HG03457 (cell line): ENCODE data around the gene AFF1.
"Not testable (repeated sequence)": the region's sequence is repeated elsewhere in the genome, so short reads cannot be mapped to it uniquely, and the experiment has no call there.

Experiments used
- ATAC-seq: cut with Tn5 transposase; IDR thresholded peaks from one replicate; pipeline ENCODE4 v1.9.1; 2021; ENCODE audit warnings: moderate number of reproducible peaks; ENCODE audit not compliant: unreplicated experiment

The AFF1 gene

DNA sequence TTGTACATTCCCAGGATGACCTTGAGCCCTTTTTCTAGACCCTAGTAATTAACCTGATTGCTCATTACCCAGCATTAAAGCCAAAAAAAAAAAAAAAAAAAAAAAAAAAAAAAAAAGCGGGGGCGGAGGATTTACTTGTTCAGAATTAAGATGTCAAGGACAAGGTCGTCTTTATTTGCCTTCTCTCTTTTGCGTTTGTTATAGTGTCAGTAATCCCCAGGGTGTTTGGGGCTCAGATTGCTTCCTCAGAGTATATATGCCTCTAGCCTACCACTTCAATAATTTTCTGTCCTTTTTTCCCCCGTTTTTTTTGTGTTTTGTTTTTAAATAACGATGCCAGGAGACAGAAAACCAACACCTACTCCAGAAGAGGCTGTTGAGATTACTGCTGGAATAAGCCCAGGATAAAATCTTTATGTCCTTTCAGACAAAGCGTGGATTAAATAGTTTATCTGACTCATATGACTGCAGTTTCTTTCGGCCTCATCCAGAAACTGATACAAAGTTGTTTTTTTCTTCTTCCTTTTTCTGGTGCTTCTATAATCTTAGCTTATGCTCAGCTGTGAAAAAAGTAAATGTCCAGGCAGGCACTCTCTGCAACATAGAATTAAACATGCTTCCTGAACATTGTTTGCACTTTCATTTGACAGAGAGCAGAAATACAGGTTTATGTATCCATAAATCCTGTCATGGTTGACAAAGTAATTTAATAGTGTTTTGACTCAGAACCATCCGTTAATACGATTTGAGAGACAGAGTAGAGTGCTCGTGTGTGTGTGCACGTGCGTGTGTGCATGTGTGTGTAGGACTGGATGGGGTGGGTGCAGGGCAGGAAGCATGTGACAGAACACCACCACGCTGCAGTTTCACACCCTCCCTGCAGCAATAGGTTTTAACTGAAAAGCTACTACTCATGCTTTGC lies 138.6 kb downstream of the AFF1 start:
- peak; percentile 84 for ATAC-seq

DNA sequence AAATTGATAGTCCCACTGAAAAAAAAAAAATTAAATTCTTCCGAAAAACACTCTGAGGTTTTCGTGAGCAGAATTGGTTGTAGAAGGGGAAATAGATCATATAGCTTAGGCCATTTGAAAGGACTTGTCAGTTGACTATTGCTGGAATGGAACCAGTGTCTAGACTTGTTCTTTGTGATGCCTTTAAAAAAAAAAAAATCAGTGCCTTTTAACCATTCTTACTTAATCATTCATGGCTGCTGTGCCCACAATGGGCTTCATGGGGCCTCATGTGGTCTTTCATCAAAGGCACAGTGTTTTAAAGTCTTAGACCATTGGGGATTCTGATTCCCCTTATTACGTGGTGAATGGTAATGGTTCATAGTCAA lies 139.3 kb downstream of the AFF1 start:
- ATAC-seq = peak; percentile 32

GRCh38 chr4:87075876-87076275 lies 141.1 kb downstream of the AFF1 start:
- no peak for ATAC-seq

DNA sequence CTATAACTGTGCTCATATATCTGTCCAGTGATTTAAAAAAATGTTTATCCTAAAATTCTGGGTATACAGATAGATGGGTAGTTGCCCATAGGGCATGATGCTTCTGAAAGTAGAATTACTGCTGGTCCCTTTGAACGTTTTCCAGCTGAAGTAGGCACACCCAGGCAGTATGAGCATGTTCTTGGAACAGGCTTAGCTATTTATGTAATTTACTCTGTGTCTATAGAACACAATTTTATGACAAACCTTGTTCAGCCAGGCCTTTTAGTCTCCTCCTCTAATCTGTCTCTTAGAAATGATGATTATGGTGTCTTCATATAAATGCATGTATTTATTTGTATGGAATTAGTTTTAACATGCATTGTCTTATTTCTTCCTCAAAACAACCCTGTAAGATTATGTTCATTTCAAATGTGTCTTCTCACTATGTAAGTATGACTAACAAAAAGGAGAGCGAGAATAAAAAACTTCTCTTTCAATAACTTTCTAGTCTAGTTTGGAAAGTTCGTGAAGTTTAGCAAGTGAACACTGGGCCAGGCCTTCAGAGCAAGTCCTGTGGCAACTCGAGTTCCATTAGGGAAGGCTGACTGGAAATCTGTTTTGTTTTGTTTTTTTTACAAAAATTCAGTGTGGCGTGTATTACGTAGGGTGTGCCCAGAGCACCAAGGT lies 142.0 kb downstream of the AFF1 start:
- no peak for ATAC-seq

GRCh38 chr4:87077914-87078585 lies 143.2 kb downstream of the AFF1 start:
- no peak for ATAC-seq

- ATAC-seq = no peak
These were observed 144.2 kb downstream of the AFF1 start for GRCh38 chr4:87078987-87079486.

DNA sequence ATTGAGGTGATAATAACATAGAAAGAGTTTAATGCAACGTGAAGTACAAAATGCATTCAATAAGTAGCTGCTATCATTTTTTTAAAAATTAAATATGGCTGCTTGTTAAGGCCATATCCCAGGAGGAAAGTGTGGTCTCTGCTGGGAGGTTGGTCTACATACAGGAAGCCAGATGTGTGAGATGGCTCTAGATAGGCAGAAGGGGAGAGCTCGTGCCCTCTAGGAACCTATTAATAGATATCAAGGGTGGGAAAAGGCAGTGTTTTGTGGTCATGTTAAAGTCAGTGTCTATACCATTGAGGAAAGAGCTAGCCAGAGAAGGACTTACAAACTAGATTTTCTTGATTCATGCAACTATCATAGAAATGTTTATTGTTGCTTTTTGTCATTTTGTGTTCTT lies 145.2 kb downstream of the AFF1 start:
- no peak for ATAC-seq

DNA sequence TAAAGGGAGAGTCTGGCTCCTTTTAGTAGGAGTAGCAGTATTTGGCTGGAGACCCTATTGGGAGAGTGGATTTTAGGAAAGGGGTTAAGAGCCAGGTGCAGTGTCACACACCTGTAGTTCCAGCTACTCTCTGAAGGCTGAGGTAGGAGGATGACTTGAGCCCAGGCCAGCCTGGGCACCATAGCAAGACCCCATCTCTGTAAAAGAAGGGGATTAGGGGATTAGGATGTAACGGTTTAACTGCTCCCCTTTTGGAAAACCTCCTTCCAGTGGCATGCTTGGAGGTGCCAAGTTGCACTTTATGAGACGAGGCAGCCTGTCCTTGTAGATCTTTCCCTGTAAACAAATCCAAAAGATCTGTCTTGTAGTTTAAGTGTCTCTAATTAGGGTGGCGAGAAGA lies 145.7 kb downstream of the AFF1 start:
- ATAC-seq = no peak

DNA sequence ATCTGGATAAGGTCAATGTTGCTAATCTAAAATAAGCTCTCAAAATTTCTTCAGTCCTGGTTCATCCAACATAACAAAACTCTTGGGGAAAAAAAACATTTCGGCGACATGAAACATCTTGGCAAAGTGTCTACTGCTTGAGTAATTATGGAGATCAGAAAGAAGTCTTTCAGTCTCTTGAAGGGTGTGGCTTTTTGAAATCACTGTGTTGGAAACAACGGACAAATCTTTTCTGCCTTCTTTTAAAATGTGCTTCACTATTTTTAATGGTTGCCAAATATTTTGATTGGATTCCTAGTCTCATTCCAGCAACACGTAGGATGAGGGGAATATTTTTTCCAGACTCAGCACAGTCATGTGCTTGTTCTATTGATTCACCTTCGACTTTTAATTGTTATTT lies 147.0 kb downstream of the AFF1 start:
- no peak for ATAC-seq

- ATAC-seq = not testable (repeated sequence)
These were observed 150.9 kb downstream of the AFF1 start for GRCh38 chr4:87085732-87086131.

- ATAC-seq = no peak
These were observed 151.5 kb downstream of the AFF1 start for GRCh38 chr4:87086143-87086805.

DNA sequence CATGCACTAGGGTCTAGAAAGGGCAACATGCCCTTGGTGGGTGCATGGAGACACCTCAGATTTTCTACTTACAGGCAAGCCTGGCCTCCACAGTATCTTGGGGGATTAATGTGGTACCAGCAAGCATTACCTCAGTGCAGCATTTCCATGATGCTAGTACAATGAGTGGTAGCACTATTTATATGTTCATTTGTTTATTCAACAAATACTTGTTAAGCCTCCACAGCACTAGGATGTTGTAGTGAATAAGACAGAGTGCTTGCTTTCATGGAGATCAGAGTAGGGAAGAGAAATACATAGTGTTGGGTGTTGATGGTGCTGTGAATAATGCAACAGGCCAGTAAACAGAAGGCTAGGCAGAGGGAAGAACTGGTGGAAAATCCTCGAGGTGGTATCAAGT lies 152.2 kb downstream of the AFF1 start:
- ATAC-seq = no peak

- ATAC-seq = no peak
These were observed 152.6 kb downstream of the AFF1 start for GRCh38 chr4:87087420-87087819.

DNA sequence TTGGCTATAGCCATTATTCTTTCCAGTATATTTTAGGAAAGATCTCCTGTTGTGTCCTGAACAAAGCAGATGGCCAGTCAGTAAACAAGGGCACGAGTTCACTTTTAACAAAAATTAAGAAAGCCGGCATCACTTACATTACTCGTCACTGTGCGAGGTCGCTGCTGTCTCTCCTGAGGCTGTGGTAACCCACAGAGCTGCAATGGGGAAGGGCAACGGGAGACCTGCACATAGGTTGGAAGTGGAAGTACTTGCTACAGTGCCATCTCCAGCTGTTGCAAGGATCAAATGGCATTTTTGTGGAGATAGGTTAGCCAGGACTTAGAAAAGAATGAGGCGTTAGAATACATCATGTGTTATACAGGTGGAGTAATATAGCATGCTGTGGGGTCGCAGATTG lies 153.4 kb downstream of the AFF1 start:
- no peak for ATAC-seq

DNA sequence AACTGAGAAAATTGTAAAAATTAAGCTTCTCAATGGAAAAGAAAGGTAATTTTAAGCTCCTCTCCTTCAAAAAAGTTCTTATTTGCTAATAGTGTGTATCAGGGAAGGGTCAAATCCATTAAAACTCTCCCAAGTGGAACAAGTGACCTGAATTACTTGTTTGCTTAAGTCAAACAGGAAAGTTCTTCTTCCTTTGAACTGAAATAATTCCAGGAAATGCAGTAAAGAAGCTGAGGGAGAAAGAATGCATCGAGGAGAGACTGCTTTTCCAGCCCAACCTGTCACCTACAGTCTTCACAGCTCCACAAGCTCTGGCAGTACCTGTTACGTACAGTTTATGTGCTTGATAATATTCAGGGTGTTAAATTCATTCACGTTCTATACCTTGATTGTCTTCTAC lies 154.6 kb downstream of the AFF1 start:
- ATAC-seq = no peak

- ATAC-seq = no peak
These were observed 155.5 kb downstream of the AFF1 start for GRCh38 chr4:87090305-87090704.

- peak; percentile 46 for ATAC-seq
These were observed 157.8 kb downstream of the AFF1 start for GRCh38 chr4:87092389-87093141.

DNA sequence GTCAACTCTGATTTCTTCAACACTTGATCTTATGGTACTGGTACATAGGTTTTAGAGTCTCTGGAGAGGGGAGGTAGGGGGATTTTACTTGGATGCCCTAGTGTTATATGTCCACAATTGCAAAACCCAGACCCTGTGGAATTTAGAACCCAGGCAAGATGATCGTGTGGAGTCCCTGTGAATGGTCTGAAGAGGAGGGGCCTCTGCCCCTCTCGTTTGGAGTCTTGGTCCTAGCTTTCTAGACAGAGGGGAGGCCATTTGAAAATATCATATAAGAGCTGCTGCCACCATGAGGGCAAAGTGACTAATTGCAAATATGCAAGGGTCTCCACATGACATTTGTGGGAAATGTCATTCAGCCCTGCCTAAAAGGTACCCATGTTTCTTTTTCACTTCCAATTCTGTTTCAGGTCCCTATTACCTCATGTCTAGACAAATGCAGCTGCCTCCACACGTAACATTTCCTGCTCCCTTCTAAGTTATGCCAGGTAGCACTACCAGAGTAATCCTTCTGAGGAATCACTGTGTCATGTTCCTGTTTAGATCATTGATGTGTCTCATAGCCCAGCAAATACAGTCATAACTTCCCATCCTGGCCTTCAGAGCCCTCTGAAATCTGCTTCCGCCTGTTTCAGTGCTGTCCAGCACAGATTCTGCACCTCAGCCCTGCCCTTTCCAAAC lies 158.8 kb downstream of the AFF1 start:
- peak; percentile 66 for ATAC-seq

DNA sequence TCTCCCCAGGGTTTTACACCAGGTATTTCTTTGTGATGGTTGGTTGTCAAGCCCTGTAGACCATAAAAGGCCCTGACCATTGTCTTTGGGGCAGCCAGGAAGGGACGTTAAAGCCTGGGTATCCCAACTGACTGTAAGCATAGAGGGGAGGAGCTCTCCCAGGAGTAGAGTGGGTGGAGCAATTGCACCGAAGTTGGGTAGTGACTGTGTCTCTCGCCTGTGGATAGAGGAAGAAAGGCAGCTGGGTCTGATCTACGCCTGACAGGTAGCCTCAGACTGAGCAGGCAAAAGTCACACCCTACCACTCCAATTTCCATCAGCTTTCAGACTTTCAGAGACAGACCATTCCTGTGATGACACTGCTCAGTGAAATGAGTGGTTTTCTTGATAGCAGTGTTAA lies 162.3 kb downstream of the AFF1 start:
- ATAC-seq = no peak

DNA sequence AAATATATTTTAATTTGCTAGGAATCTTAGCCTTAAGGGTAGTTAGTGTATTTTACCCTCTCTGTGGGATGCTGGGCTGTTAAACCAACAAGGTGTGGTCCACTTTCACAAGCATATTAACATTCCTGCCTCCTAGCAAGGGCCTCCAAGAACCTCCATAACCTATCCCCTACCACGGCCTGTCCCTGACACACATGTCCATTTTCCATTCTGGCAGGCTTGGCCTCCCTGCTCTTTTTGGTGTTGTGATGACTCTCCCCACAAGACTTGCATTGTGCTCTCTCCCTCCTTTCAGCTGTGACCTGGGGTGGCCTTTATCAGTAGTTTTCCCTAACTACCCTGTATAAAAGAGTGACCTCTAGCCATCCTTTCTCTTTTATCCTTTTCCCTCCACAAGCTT lies 165.4 kb downstream of the AFF1 start:
- no peak for ATAC-seq
